SH-SY5Y (cell line): Measurements from ENCODE around the gene ALAD.

Experiments
- GATA2 ChIP-seq: IDR thresholded peaks from 2 replicates; pipeline ENCODE4 v1.6.1; 2011; ENCODE audit warnings: mild to moderate bottlenecking, low read depth, low read length
- GATA3 ChIP-seq: IDR thresholded peaks from 2 replicates; pipeline ENCODE4 v1.6.1; 2011; ENCODE audit warnings: low read depth, mild to moderate bottlenecking, low read length, moderate library complexity

Gene ALAD

DNA sequence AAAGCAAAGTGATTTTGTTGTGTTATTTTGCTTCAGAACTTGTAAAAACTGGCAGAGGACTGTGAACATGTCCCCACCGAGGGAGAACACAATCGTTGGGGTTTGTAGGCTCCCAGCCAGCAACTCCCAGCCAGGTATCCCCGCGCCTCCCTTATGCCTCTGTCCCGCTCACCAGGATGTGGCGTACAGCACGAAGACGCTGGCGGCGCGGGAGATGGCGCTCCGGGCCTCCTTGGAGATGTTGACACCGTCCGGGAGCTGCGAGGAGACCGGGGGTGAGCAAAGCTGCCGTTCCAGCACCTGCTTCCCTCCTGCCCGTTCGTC lies 8.8 kb upstream of the ALAD start:
- no peak for TF ChIP-seq GATA3
- TF ChIP-seq GATA2, result no peak

GRCh38 chr9:113409481-113409880 lies 8.4 kb upstream of the ALAD start:
- TF ChIP-seq GATA3, result no peak
- TF ChIP-seq GATA2, result no peak

DNA sequence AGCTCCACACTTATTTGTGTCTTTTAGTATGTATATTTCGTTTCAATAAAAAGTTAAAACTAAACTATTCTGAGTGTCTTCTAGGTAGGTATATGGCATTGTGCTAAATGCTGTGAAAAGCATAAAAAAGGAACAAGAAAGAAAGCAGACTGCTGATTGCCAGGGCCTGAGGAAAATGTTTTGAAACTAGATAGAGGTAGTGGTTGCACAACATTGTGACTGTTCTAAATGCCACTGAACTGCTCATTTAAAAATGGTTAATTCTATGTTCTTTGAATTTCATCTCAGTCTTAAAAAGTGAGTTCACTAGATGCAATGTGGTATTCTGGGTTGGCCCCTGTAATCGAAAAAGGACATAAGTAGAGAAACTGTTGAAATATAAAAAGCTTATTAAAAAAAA lies 2.6 kb upstream of the ALAD start:
- TF ChIP-seq GATA2 (no peak), GATA3 (no peak)

DNA sequence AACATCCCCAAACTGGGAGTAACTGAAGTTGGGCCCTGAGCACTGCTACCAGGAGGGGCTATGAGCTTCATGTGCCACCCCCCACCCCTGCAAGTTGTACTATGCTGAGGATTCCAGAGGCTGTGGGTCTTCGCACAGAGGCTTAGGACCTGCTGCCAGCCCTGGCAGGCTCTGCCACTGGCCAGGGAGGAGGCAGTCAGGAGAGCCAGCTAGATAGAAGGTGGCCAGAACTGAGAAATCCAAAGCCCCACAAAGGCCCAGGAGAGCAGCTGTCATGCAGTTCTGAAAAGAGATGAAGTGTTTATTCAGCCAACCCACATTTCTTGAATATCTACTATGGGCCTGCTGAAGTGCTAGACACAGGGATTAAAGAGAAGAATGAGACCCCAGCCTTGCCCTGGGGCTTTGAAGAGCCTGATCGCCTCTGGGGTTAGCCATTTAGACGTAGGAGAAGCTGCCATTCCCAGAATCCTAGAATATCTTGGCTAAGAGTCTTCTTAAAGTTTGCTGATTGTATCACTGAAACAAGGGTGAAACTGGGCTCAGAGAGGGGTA lies 1.4 kb downstream of the ALAD start:
- TF ChIP-seq GATA2, result no peak
- no peak for TF ChIP-seq GATA3

- no peak for TF ChIP-seq GATA2
Observed at GRCh38 chr9:113398796-113399195, 2.3 kb downstream of the ALAD start.

GRCh38 chr9:113397203-113397631 lies 3.9 kb downstream of the ALAD start:
- TF ChIP-seq GATA2 (no peak), GATA3 (no peak)

DNA sequence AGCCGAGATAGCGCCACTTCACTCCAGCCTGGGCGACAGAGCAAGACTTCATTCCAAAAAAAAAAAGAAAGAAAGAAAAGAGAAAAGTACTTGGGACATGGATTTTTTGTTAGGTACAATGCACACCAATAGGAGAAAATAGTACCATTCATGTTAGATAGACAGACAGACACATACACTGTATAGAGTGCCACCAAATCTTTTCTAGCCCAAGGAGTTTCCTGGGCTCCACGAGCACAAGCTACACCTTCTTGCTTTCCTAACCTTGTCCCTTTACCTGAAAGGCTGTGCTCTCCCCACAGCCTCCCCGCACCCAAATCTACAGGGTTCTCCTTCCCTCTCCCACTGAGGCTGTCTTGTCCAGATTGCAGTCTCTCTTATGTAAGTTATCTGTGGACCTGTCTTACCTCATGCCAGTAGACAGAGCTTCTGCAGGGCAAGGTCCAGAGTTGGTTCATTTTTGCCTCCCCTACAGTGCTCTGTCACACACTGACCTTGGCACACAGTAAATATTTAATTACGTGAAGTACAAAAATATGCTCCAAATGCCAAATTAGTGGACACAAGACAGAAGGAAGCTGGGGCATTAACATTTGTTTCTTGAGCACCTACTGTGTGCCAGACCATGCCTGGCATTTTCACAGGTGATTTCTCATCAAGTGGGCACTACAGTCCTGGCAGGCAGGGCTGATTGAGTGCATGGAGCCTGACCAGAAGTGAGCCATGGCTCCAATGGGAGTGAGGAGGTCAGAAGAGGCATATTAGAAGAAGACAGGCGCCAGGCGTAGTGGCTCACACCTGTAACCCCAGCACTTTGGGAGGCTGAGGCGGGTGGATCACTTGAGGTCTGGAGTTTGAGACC lies 5.9 kb downstream of the ALAD start:
- TF ChIP-seq GATA2 (no peak), GATA3 (no peak)

DNA sequence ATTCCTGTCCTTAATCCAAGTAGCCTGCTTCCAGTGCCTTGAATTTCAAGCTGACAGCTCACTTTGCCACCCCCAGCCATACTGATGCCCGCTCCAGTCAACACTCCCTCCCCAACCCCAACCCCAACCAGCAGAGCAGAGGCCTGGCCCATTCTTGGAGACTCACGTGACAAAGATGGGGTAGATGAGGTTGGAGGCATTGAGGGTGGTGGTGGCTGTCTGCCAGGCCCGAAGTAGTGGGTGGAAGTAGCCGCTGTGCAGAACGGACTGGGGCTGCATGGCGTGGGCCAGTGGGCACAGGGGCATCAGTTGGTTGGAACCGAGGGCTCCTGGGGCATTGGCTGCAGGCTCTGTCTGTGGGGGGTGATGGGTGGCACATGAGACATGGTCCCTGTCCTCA lies 7.8 kb downstream of the ALAD start:
- TF ChIP-seq GATA2 (no peak), GATA3 (no peak)

DNA sequence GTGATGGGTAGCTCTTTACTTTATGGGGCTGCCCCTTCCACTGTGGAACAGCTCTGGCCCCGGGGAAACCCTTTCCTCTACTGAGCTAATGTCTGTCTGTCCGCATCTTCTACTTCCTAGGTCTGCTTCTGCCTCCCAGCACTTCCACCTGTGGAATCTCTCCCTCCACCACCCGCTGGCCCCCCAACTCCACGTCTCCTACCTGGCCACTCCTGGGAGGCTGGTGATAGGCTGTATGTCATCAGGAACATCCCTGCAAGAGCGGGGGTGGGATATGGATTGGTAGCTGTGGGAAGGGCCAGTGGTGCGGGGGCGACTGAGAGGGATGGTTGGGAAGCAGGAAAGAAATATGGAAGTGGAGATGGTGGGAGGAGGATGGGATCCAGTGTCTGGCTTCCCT lies 9.2 kb downstream of the ALAD start:
- no peak for TF ChIP-seq GATA3
- TF ChIP-seq GATA2, result no peak

GRCh38 chr9:113390192-113390960 lies 10.7 kb downstream of the ALAD start:
- TF ChIP-seq GATA2, result no peak
- no peak for TF ChIP-seq GATA3

DNA sequence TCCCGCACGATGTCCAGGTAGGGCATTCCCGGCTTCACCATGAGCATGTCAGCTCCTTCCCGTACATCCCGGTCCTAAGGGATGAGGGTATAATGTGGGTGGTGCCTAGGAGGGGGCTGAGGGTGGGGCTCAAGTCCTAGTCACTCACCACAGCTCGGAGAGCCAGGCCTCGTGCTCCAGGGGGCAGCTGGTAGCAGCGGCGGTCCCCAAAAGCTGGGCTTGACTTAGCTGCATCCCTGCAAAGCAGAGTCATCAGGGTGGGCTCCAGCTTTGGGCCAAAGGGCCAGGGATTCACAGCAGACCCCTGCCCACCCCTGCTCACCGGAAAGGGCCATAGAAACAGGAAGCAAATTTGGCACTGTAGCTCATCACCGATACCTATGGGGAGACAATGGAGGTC lies 11.6 kb downstream of the ALAD start:
- TF ChIP-seq GATA3 (no peak), GATA2 (no peak)

GRCh38 chr9:113388833-113389232 lies 12.3 kb downstream of the ALAD start:
- no peak for TF ChIP-seq GATA3
- no peak for TF ChIP-seq GATA2

DNA sequence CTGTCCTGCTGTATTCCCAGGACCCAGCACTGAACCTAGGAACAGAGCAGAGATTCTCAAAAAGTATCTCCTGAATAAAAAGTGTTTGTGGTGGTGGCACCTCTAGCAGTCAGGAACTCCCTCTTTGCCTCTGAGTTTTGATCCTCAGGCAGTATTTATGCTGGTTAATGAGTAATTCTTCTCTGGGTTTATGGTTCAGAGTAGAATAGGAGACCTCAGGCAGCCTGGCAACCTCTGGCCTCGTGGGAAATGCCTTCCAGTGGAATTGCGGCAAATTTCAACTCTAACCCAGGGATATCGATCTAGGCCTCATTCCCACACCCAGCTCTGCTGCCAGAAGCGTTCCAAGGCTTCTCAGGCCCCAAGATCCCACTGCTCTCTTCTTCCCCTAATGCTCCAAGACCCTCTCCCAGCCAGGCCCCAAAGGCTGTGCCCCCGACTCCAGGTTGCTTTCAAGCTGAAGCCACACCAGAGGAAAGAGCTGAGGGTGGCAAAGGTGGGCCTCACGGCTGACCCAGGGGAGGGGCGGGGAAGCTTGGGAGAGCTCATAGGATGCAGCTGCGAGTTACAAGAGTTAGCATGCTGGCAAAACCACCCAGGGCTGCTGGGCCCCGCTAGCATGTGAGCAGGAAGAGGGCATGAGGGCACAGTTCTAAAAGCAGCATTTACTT lies 13.4 kb downstream of the ALAD start:
- TF ChIP-seq GATA3, result no peak
- TF ChIP-seq GATA2, result no peak
